Esophagus muscularis mucosa (tissue), 4 donors: ENCODE measurements around the gene CALCR. TPM values are rescaled to one million over a fixed set of nuclear protein-coding genes. Genes with fewer than 3 reads are reported as not detected.

Source experiments
- DNase-seq: peaks from one replicate; pipeline ENCODE4 v3.0.0-alpha.2; 2017; ENCODE audit errors: extremely low spot score
- H3K27ac ChIP-seq, 4 donors: fragments of 200-600 bp; sonication (generic); replicated peaks in 1 of 4; 1 replicate in 3 of 4; 2 replicates in 1 of 4; pipeline ENCODE4 v1.5.1; 2016 to 2019; ENCODE audit warnings: mild to moderate bottlenecking in 1 of 4
- H3K27me3 ChIP-seq, 4 donors: fragments of 200-600 bp; sonication (generic); one replicate each; pipeline versions ENCODE4 v1.5.1 to v1.6.0; 2016 to 2019
- H3K36me3 ChIP-seq, 4 donors: fragments of 200-600 bp; sonication (generic); one replicate each; pipeline ENCODE4 v1.5.1; 2016 to 2019
- H3K4me1 ChIP-seq, 4 donors: fragments of 200-600 bp; sonication (generic); one replicate each; pipeline ENCODE4 v1.5.1; 2016 to 2019
- H3K4me3 ChIP-seq, 4 donors: fragments of 200-600 bp; sonication (generic); 1 replicate in 2 of 4; 2 replicates in 2 of 4; pipeline ENCODE4 v1.5.1; 2016 to 2019; ENCODE audit warnings: mild to moderate bottlenecking in 4 of 4, moderate library complexity in 1 of 4
- H3K9me3 ChIP-seq, 4 donors: fragments of 200-600 bp; sonication (generic); 1 replicate in 3 of 4; 2 replicates in 1 of 4; pipeline ENCODE4 v1.5.1; 2016 to 2019
- EP300 ChIP-seq: sonication (generic); formaldehyde crosslinking; IDR thresholded peaks from one replicate; pipeline ENCODE4 v1.6.1; 2017; ENCODE audit warnings: antibody characterized with exemption
- POLR2A ChIP-seq: fragments of 450-650 bp; IDR thresholded peaks from one replicate; pipeline ENCODE4 v1.6.1; 2017; ENCODE audit warnings: antibody characterized with exemption, moderate library complexity, mild to moderate bottlenecking, low read depth
- POLR2AphosphoS5 ChIP-seq, 2 donors: sonication (generic); formaldehyde crosslinking; IDR thresholded peaks; one replicate each; pipeline ENCODE4 v1.6.1; 2017; ENCODE audit warnings: antibody characterized with exemption in 2 of 2
- WGBS: methylation state at CpG from one replicate; pipeline ENCODE4 v1.1.5; 2018; 5-methylcytosine and 5-hydroxymethylcytosine counted together
- intact Hi-C: fragments of 100-400 bp; cut with DNase I; formaldehyde crosslinking; loops from one replicate; pipeline ENCODE4 v1.15.1; 2023
- total RNA-seq, 4 donors: library from RNA; depleted of rRNA; stranded (reverse); fragments of >200 nt; gene quantifications; one replicate each; pipeline versions ENCODE4 v1.1.0 to v1.2.1, GENCODE V29; 2016
- TF ChIP-seq, protein P1 (sequence below), 3 experiments: fragments of 200-600 bp in 2 of 3; fragments of 450-650 bp in 1 of 3; sonication (generic) in 2 of 3; IDR thresholded peaks; one replicate each; pipeline ENCODE4 v1.5.1; 2017 to 2019; ENCODE audit warnings: antibody characterized with exemption in 3 of 3, mild to moderate bottlenecking in 2 of 3, moderate library complexity in 1 of 3

Gene CALCR
- total RNA-seq, 4 donors from 2014 or later = 0.17 TPM; not detected in 3

DNA sequence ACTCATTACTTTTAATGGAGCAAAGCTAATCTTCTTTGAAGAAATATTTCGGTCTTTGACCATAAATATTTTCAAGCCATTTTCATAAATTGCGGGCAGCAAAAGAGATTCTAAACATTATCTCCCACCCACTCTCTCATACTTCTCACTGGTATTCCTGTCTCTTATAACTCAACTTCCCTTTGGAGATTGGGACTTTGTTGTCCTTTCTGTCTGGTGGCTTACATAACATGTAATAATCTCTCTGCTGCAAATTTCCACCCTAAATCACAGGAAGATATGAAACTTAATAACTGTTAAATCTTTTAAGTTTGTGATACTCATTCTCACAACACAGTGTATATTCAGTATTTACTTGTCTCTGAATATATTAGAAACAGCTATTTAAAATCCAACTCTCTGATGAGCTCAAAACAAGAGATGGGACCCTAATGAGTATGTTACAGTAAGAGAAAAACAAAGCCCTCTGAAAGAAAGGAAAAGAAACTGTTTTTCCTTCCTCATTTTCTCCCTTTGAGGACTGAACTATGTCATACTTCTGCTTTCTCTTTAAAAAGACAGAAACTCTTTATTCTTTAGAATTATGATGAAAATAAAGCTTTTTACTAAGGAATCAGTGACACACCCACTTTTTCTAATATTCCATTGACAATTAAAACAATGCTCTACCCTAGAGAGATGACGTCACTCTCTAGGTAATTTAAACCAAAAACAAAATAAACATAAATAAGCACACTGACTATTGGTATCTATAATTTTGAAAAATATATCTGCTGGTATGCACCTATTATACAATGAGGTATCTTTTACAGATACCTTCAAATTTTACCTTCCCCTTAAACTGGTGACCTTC is 14.7 kb downstream of the CALCR start:
- DNase-seq = no peak
- Histone ChIP-seq H3K4me3 (no peak overlapping the region), H3K27me3 (no peaks in the 10 kb centered on the region), H3K4me1 (no peaks in the 10 kb centered on the region), H3K9me3 (no peaks in the 10 kb centered on the region), H3K27ac (no peak overlapping the region), H3K36me3 (no peaks in the 10 kb centered on the region)
- no peak for TF ChIP-seq POLR2A
- no peak for TF ChIP-seq POLR2AphosphoS5 (IDR thresholded peaks at IDR 0.05)
- 72% methylated on average over 3 of the region's 3 CpGs for WGBS
- intact Hi-C loops = no loop called here

DNA sequence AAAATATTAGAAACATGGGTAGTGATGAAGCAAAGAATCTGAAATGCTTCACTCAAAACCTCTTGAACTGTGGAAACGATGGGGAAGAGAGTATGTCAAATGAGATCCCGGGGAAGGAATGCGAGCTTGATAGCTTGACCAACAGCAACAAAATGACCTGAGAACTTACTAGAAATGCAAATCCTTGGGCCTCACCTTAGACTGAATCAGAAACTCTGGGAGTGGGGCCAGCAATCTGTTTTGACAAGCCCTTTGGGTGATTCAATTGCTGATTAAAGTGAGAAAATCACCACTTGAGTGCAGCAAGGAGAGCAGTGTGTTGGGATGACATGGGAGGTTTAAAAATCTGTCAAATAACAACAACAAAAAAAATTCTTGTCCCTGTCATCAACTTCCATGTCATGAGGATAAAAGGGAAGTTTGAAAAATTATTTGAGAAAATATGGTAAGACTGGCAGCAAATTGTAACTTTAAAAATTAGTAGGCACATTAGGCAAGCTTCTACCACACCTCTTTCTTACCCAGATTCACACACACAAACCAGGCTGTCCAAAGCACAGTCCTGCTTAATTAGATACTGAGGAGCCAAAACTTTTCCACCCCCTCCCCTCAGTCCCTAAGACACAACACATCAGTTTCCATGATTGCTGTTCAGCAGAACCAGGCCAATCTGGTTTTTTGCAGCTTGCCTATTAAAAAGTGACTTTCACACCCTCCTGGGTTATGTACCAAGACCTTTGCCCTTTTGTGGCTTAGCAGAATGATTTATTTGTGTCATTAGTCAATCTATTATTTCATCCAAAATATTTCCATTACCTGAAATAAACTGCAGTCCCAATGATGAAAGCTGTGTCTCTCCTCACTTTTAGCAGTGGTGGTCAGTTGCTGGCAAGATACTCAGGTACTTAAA is 15.6 kb downstream of the CALCR start:
- no peak overlapping the region for H3K4me3 ChIP-seq
- H3K27me3 ChIP-seq = no peaks in the 10 kb centered on the region
- H3K9me3 ChIP-seq = no peaks in the 10 kb centered on the region
- DNase-seq = no peak
- H3K4me1 ChIP-seq = no peaks in the 10 kb centered on the region
- H3K27ac ChIP-seq = no peak overlapping the region
- TF ChIP-seq POLR2A = no peak
- TF ChIP-seq, protein P1, sequence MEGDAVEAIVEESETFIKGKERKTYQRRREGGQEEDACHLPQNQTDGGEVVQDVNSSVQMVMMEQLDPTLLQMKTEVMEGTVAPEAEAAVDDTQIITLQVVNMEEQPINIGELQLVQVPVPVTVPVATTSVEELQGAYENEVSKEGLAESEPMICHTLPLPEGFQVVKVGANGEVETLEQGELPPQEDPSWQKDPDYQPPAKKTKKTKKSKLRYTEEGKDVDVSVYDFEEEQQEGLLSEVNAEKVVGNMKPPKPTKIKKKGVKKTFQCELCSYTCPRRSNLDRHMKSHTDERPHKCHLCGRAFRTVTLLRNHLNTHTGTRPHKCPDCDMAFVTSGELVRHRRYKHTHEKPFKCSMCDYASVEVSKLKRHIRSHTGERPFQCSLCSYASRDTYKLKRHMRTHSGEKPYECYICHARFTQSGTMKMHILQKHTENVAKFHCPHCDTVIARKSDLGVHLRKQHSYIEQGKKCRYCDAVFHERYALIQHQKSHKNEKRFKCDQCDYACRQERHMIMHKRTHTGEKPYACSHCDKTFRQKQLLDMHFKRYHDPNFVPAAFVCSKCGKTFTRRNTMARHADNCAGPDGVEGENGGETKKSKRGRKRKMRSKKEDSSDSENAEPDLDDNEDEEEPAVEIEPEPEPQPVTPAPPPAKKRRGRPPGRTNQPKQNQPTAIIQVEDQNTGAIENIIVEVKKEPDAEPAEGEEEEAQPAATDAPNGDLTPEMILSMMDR (IDR thresholded peaks at IDR 0.05) = no peak
- no peak for TF ChIP-seq EP300
- TF ChIP-seq POLR2AphosphoS5 (IDR thresholded peaks at IDR 0.05) = no peak
- no peaks in the 10 kb centered on the region for H3K36me3 ChIP-seq
- WGBS = 22% methylated on average over 3 of the region's 3 CpGs
- intact Hi-C loops = no loop called here

DNA sequence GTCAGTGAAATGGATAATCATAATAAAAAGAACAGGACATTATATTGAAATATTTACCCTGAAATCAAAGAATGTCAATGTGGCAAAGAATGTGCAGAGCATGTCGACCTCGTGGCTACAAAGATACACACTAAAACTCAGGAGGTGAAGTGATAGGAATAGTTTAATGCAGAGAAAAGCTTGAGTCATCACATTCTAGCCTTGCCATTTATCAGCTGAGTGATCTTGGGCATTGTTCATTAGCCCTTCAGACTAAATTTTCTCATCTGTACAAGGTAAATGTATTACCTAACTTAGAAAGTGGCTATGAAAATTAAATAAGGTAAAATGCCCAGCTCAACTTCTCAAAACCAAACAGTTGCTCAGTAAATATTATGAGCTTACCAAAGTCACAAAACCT is 22.6 kb downstream of the CALCR start:
- Histone ChIP-seq H3K4me3 (no peak overlapping the region), H3K27ac (no peak overlapping the region), H3K27me3 (no peaks in the 10 kb centered on the region), H3K4me1 (no peaks in the 10 kb centered on the region), H3K9me3 (no peaks in the 10 kb centered on the region), H3K36me3 (no peaks in the 10 kb centered on the region)
- intact Hi-C loops = no loop called here
- TF ChIP-seq, protein P1 (IDR thresholded peaks at IDR 0.05) = no peak
- WGBS = 86% methylated on average over 2 of the region's 2 CpGs
- no peak for DNase-seq

DNA sequence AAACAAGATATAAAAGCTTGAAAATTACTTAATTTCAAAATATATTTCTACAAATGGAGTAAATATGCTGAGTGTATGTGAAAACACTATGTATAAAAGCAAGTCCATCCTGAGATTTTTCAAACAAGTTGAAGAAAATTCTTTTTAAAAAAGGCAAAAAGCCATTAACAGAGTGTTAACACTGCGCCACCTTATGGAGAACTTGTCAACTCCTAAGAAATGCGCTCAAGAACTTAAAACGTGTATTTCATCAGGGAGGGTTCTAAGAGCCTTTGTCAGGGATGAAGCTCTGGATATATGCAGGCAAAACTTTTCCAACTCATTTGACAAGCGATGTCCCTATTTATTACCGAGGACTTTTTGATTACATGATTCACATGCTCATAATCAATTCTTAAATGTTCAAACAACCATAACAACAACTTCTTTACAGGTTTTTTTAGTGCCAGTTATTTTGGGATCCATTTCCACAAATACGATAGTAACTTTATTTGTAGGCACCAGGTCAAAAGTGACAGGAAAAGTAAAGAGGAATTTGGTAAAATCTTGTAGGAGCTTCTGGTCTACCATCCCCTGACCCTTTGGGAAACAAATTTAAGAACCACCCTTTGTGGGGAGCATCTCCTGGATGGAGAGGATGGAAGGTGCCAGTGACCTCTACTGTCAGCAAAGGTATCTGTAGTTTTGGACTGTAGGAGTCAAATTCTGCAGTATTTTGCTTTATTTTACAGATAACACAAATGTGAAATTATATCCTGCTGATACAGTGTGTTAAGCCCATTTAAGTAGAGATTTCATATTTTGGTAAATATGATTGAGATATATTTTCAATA is 23.2 kb downstream of the CALCR start:
- Histone ChIP-seq H3K9me3 (no peaks in the 10 kb centered on the region), H3K36me3 (no peaks in the 10 kb centered on the region), H3K27me3 (no peaks in the 10 kb centered on the region), H3K27ac (no peak overlapping the region), H3K4me3 (no peak overlapping the region), H3K4me1 (no peaks in the 10 kb centered on the region)
- DNase-seq = no peak
- 22% methylated on average over 6 of the region's 6 CpGs for WGBS
- intact Hi-C loops = no loop called here
- TF ChIP-seq, protein P1 (IDR thresholded peaks at IDR 0.05) = peak in 1 of 3 experiments; percentile 19
- no peak for TF ChIP-seq POLR2AphosphoS5 (IDR thresholded peaks at IDR 0.05)

DNA sequence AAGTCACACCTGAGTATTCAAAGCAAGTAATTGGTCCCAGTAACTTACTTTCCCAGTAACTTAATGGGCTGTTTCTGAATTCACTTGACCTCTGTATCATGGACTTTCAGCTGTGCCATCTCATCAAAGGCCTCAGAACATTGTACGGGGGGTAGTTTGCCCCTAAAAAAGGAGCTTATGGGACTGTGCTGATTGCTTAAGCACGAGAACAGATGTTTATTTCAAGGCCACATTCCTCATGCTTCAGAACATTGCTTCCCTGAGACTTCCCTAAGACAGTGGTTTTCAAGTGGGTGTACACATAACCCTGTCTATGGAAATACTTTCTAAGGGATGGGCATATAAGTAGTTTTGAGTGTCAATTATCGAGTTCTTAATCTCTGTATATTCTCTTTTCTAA is 26.8 kb downstream of the CALCR start:
- 56% methylated on average over 3 of the region's 3 CpGs for WGBS
- no peaks in the 10 kb centered on the region for H3K9me3 ChIP-seq
- H3K4me1 ChIP-seq = no peaks in the 10 kb centered on the region
- H3K27me3 ChIP-seq = no peaks in the 10 kb centered on the region
- TF ChIP-seq EP300 (no peak), POLR2AphosphoS5 (IDR thresholded peaks at IDR 0.05) (no peak), POLR2A (no peak)
- TF ChIP-seq, protein P1 (IDR thresholded peaks at IDR 0.05) = no peak
- intact Hi-C loops = no loop called here
- H3K27ac ChIP-seq = no peak overlapping the region
- no peaks in the 10 kb centered on the region for H3K36me3 ChIP-seq
- no peak for DNase-seq
- no peak overlapping the region for H3K4me3 ChIP-seq
